ENCODE results near the gene CPNE5.

DNA sequence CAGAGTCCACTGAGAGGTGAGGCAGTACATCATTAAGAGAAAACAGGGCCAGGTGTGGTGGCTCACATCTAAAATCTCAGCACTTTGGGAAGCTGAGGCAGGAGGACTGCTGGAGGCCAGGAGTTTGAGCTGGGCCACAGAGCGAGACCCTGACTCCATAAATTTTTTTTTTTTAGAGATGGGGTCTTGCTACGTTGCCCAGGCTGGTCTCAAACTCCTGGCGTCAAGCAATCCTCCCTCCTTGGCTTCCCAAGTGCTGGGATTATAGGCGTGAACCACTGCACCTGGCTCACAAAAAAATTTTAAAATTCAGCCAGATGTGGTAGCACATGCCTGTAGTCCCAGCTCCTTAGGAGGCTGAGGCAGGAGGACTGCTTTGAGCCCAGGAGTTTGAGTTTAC, 18.1 kb upstream of the CPNE5 start:
- no peak for TF ChIP-seq POLR2A (IDR thresholded peaks at IDR 0.05)
- no peak for TF ChIP-seq POLR2AphosphoS5 (IDR thresholded peaks at IDR 0.05)
- TF ChIP-seq, protein P1, sequence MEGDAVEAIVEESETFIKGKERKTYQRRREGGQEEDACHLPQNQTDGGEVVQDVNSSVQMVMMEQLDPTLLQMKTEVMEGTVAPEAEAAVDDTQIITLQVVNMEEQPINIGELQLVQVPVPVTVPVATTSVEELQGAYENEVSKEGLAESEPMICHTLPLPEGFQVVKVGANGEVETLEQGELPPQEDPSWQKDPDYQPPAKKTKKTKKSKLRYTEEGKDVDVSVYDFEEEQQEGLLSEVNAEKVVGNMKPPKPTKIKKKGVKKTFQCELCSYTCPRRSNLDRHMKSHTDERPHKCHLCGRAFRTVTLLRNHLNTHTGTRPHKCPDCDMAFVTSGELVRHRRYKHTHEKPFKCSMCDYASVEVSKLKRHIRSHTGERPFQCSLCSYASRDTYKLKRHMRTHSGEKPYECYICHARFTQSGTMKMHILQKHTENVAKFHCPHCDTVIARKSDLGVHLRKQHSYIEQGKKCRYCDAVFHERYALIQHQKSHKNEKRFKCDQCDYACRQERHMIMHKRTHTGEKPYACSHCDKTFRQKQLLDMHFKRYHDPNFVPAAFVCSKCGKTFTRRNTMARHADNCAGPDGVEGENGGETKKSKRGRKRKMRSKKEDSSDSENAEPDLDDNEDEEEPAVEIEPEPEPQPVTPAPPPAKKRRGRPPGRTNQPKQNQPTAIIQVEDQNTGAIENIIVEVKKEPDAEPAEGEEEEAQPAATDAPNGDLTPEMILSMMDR (IDR thresholded peaks at IDR 0.05), result no peak
- no peak for TF ChIP-seq EP300 (IDR thresholded peaks at IDR 0.05; ENCODE audit: low read depth)

Data from transverse colon (tissue), 4 donors.